ENCODE results near the gene PSMB2. TPM values are rescaled to one million over a fixed set of nuclear protein-coding genes. Genes with fewer than 3 reads are reported as not detected.

PSMB2 gene
- total RNA-seq, 1 donor from 2014 or later: 36.5 TPM

Other genes starting within 250 kb of the PSMB2 start
- gene KIAA0319L, start 84.1 kb downstream of the PSMB2 start, total RNA-seq: 66.9 TPM
- gene NCDN, start 83.7 kb downstream of the PSMB2 start, total RNA-seq: 28.6 TPM
- gene TFAP2E, start 68.2 kb downstream of the PSMB2 start, total RNA-seq: 3.4 TPM
- gene C1orf216, start 77.4 kb upstream of the PSMB2 start, total RNA-seq: 20.7 TPM
- 0.40 TPM for gene CLSPN, start 128.5 kb upstream of the PSMB2 start, total RNA-seq
- gene AGO4, start 166.5 kb upstream of the PSMB2 start, total RNA-seq: 24.9 TPM
- gene AGO1, start 241.7 kb upstream of the PSMB2 start, total RNA-seq: 30.3 TPM